ENCODE measurements around the gene BMPR1B.

Gene BMPR1B

GRCh38 chr4:94895081-94895480 lies 137.3 kb downstream of the BMPR1B start:
- Histone ChIP-seq H3K27me3 (ENCODE audit: insufficient read depth, low read length, poor library complexity) (no peaks in the 10 kb centered on the region), H3K36me3 (ENCODE audit: insufficient read depth, low read length) (no peaks in the 10 kb centered on the region), H3K4me2 (ENCODE audit: insufficient read depth, low read length) (no peak overlapping the region), H3K9me3 (ENCODE audit: insufficient read depth, low read length, severe bottlenecking) (no peaks in the 10 kb centered on the region), H3K4me1 (ENCODE audit: insufficient read depth, low read length) (no peaks in the 10 kb centered on the region), H4K20me1 (ENCODE audit: insufficient read depth, low read length) (no peaks in the 10 kb centered on the region), H3K27ac (ENCODE audit: low read length) (no peak overlapping the region), H3K4me3 (ENCODE audit: low read depth in 1 of 2, low read length in 2 of 2) (no peak overlapping the region), H3K79me2 (ENCODE audit: insufficient read depth, low read length) (no peaks in the 10 kb centered on the region), H2AFZ (ENCODE audit: low read depth, low read length) (no peak overlapping the region), H3K9ac (ENCODE audit: low read depth, low read length) (no peak overlapping the region)
- ATAC-seq (ENCODE audit: insufficient read depth, low read depth) (no peak), DNase-seq (no peak)
- TF ChIP-seq, protein P1, sequence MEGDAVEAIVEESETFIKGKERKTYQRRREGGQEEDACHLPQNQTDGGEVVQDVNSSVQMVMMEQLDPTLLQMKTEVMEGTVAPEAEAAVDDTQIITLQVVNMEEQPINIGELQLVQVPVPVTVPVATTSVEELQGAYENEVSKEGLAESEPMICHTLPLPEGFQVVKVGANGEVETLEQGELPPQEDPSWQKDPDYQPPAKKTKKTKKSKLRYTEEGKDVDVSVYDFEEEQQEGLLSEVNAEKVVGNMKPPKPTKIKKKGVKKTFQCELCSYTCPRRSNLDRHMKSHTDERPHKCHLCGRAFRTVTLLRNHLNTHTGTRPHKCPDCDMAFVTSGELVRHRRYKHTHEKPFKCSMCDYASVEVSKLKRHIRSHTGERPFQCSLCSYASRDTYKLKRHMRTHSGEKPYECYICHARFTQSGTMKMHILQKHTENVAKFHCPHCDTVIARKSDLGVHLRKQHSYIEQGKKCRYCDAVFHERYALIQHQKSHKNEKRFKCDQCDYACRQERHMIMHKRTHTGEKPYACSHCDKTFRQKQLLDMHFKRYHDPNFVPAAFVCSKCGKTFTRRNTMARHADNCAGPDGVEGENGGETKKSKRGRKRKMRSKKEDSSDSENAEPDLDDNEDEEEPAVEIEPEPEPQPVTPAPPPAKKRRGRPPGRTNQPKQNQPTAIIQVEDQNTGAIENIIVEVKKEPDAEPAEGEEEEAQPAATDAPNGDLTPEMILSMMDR (IDR thresholded peaks at IDR 0.05; ENCODE audit: borderline replicate concordance, extremely low read depth, low read length, poor library complexity, severe bottlenecking): no peak
- no peak for TF ChIP-seq EZH2 (IDR thresholded peaks at IDR 0.05; ENCODE audit: borderline replicate concordance, low read depth, low read length, severe bottlenecking)

DNA sequence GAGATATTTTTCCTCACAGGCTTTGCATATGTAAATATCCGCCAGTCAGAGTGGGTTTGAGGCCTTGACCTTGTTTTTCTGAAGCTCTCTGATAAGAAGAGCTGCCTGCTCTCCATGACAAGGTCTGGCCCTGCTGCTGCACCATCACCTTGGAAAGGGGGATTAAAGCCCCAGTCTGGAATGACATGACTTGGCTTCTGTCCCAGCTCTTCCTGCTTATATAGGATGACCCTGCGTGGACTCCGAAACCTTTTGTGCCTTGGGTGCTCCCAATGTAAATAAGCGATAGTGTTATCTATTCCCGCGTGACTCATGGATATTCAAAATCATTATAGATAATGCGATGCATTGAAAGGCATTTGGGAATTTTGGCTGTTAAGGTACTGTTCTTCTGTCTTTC lies 139.3 kb downstream of the BMPR1B start:
- H3K4me1 ChIP-seq (ENCODE audit: insufficient read depth, low read length): no peaks in the 10 kb centered on the region
- ATAC-seq (ENCODE audit: insufficient read depth, low read depth) (no peak), DNase-seq (no peak)
- H2AFZ ChIP-seq (ENCODE audit: low read depth, low read length): no peak overlapping the region
- H3K36me3 ChIP-seq (ENCODE audit: insufficient read depth, low read length): no peaks in the 10 kb centered on the region
- no peaks in the 10 kb centered on the region for H4K20me1 ChIP-seq (ENCODE audit: insufficient read depth, low read length)
- no peaks in the 10 kb centered on the region for H3K27me3 ChIP-seq (ENCODE audit: insufficient read depth, low read length, poor library complexity)
- H3K9ac ChIP-seq (ENCODE audit: low read depth, low read length): no peak overlapping the region
- H3K79me2 ChIP-seq (ENCODE audit: insufficient read depth, low read length): no peaks in the 10 kb centered on the region
- H3K4me3 ChIP-seq (ENCODE audit: low read depth in 1 of 2, low read length in 2 of 2): no peak overlapping the region
- H3K27ac ChIP-seq (ENCODE audit: low read length): no peak overlapping the region
- TF ChIP-seq, protein P1 (IDR thresholded peaks at IDR 0.05; ENCODE audit: borderline replicate concordance, extremely low read depth, low read length, poor library complexity, severe bottlenecking): no peak
- TF ChIP-seq EZH2 (IDR thresholded peaks at IDR 0.05; ENCODE audit: borderline replicate concordance, low read depth, low read length, severe bottlenecking): no peak
- H3K9me3 ChIP-seq (ENCODE audit: insufficient read depth, low read length, severe bottlenecking): no peaks in the 10 kb centered on the region
- H3K4me2 ChIP-seq (ENCODE audit: insufficient read depth, low read length): no peak overlapping the region

- Histone ChIP-seq H3K36me3 (ENCODE audit: insufficient read depth, low read length) (no peaks in the 10 kb centered on the region), H3K27ac (ENCODE audit: low read length) (no peak overlapping the region), H3K4me1 (ENCODE audit: insufficient read depth, low read length) (no peaks in the 10 kb centered on the region), H3K9me3 (ENCODE audit: insufficient read depth, low read length, severe bottlenecking) (no peaks in the 10 kb centered on the region), H3K4me2 (ENCODE audit: insufficient read depth, low read length) (no peak overlapping the region), H2AFZ (ENCODE audit: low read depth, low read length) (no peak overlapping the region), H3K9ac (ENCODE audit: low read depth, low read length) (no peak overlapping the region), H4K20me1 (ENCODE audit: insufficient read depth, low read length) (no peaks in the 10 kb centered on the region), H3K4me3 (ENCODE audit: low read depth in 1 of 2, low read length in 2 of 2) (no peak overlapping the region), H3K79me2 (ENCODE audit: insufficient read depth, low read length) (no peaks in the 10 kb centered on the region), H3K27me3 (ENCODE audit: insufficient read depth, low read length, poor library complexity) (no peaks in the 10 kb centered on the region)
- TF ChIP-seq EZH2 (IDR thresholded peaks at IDR 0.05; ENCODE audit: borderline replicate concordance, low read depth, low read length, severe bottlenecking): no peak
- TF ChIP-seq, protein P1 (IDR thresholded peaks at IDR 0.05; ENCODE audit: borderline replicate concordance, extremely low read depth, low read length, poor library complexity, severe bottlenecking): no peak
- ATAC-seq (ENCODE audit: insufficient read depth, low read depth) (no peak), DNase-seq (no peak)
Observed at GRCh38 chr4:94905511-94905910, 147.8 kb downstream of the BMPR1B start.

GRCh38 chr4:94909645-94910044 lies 151.9 kb downstream of the BMPR1B start:
- Histone ChIP-seq H3K4me3 (ENCODE audit: low read depth in 1 of 2, low read length in 2 of 2) (no peak overlapping the region), H3K9me3 (ENCODE audit: insufficient read depth, low read length, severe bottlenecking) (no peaks in the 10 kb centered on the region), H3K9ac (ENCODE audit: low read depth, low read length) (no peak overlapping the region), H3K27me3 (ENCODE audit: insufficient read depth, low read length, poor library complexity) (no peaks in the 10 kb centered on the region), H3K36me3 (ENCODE audit: insufficient read depth, low read length) (no peaks in the 10 kb centered on the region), H3K27ac (ENCODE audit: low read length) (no peak overlapping the region), H2AFZ (ENCODE audit: low read depth, low read length) (no peak overlapping the region), H3K4me1 (ENCODE audit: insufficient read depth, low read length) (peaks cover 38% of the 10 kb centered on the region), H3K79me2 (ENCODE audit: insufficient read depth, low read length) (no peaks in the 10 kb centered on the region), H3K4me2 (ENCODE audit: insufficient read depth, low read length) (no peak overlapping the region), H4K20me1 (ENCODE audit: insufficient read depth, low read length) (no peaks in the 10 kb centered on the region)
- DNase-seq (no peak), ATAC-seq (ENCODE audit: insufficient read depth, low read depth) (no peak)
- TF ChIP-seq, protein P1 (IDR thresholded peaks at IDR 0.05; ENCODE audit: borderline replicate concordance, extremely low read depth, low read length, poor library complexity, severe bottlenecking): no peak
- TF ChIP-seq EZH2 (IDR thresholded peaks at IDR 0.05; ENCODE audit: borderline replicate concordance, low read depth, low read length, severe bottlenecking): no peak

Measured in DND-41 (cell line).